Measurements from ENCODE around the gene SPON1.
"Not testable (repeated sequence)": the region's sequence is repeated elsewhere in the genome, so short reads cannot be mapped to it uniquely, and the experiment has no call there.

SPON1 gene

DNA sequence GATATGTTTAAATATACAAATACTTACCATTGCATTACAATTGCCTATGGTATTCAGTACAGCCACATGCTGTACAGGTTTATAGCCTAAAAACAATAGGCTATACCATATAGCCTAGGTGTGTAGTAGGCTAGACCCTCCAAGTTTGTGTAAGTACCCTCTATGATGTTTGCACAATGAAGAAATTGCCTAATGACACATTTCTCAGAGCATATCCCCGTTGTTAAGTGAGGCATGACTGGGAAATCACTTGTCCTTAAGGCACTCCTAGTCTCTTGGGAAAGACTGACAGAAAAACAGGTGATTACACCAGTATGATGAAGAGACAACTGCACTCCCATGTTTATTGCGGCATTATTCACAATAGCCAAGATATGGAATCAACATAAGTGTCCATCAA, 187.2 kb downstream of the SPON1 start:
- Histone ChIP-seq H3K9me2 (ENCODE audit: low read depth, low read length) (no peaks in the 10 kb centered on the region), H3K79me2 (ENCODE audit: insufficient read depth, low read length) (no peaks in the 10 kb centered on the region), H3K9ac (ENCODE audit: low read length) (no peak overlapping the region), H3K27me3 (ENCODE audit: insufficient read depth, low read length) (no peaks in the 10 kb centered on the region), H3K4me2 (ENCODE audit: low read length) (no peak overlapping the region), H3K9me3 (ENCODE audit: low read length) (no peaks in the 10 kb centered on the region), H3K4me1 (ENCODE audit: insufficient read depth, low read length, severe bottlenecking) (no peaks in the 10 kb centered on the region), H3F3A (ENCODE audit: insufficient read depth, low read length) (no peaks in the 10 kb centered on the region), H3K27ac (ENCODE audit: low read depth, low read length, poor library complexity, severe bottlenecking) (no peak overlapping the region), H2AFZ (ENCODE audit: low read length) (no peak overlapping the region), H3K36me3 (ENCODE audit: insufficient read depth, low read length) (no peaks in the 10 kb centered on the region), H4K20me1 (ENCODE audit: insufficient read depth, low read length) (no peaks in the 10 kb centered on the region), H3K4me3 (ENCODE audit: low read depth, low read length, poor library complexity, severe bottlenecking) (no peak overlapping the region)
- TF ChIP-seq, protein P1, sequence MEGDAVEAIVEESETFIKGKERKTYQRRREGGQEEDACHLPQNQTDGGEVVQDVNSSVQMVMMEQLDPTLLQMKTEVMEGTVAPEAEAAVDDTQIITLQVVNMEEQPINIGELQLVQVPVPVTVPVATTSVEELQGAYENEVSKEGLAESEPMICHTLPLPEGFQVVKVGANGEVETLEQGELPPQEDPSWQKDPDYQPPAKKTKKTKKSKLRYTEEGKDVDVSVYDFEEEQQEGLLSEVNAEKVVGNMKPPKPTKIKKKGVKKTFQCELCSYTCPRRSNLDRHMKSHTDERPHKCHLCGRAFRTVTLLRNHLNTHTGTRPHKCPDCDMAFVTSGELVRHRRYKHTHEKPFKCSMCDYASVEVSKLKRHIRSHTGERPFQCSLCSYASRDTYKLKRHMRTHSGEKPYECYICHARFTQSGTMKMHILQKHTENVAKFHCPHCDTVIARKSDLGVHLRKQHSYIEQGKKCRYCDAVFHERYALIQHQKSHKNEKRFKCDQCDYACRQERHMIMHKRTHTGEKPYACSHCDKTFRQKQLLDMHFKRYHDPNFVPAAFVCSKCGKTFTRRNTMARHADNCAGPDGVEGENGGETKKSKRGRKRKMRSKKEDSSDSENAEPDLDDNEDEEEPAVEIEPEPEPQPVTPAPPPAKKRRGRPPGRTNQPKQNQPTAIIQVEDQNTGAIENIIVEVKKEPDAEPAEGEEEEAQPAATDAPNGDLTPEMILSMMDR (IDR thresholded peaks at IDR 0.05; ENCODE audit: low read length), result no peak
- TF ChIP-seq EZH2 (IDR thresholded peaks at IDR 0.05; ENCODE audit: borderline replicate concordance, low read length), result no peak

DNA sequence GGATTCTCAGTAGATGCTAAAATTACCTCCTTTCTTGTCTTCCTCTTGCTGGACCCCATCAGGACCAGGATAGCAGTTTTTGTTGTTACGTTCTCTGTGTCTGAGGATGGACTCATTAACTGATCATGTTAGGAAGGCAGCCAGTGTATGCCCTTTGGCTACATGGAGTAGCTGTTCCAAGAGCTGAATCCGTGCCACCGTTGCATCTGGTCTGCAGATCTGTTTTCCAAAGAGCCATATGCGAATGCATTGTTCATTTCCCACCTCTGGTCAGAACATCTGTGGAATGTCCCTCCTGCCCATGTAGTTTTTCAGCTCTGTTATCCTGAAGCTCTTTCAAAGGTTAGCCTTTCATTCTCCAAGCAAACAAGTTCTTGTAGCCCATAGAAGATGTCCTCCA, 188.4 kb downstream of the SPON1 start:
- Histone ChIP-seq H3K4me3 (ENCODE audit: low read depth, low read length, poor library complexity, severe bottlenecking) (no peak overlapping the region), H3K27ac (ENCODE audit: low read depth, low read length, poor library complexity, severe bottlenecking) (no peak overlapping the region), H3K4me1 (ENCODE audit: insufficient read depth, low read length, severe bottlenecking) (no peaks in the 10 kb centered on the region), H2AFZ (ENCODE audit: low read length) (no peak overlapping the region), H3K9me2 (ENCODE audit: low read depth, low read length) (no peaks in the 10 kb centered on the region), H3K9me3 (ENCODE audit: low read length) (no peaks in the 10 kb centered on the region), H3K79me2 (ENCODE audit: insufficient read depth, low read length) (no peaks in the 10 kb centered on the region), H3K4me2 (ENCODE audit: low read length) (no peak overlapping the region), H3K27me3 (ENCODE audit: insufficient read depth, low read length) (no peaks in the 10 kb centered on the region), H3K9ac (ENCODE audit: low read length) (no peak overlapping the region), H3F3A (ENCODE audit: insufficient read depth, low read length) (no peaks in the 10 kb centered on the region), H3K36me3 (ENCODE audit: insufficient read depth, low read length) (no peaks in the 10 kb centered on the region), H4K20me1 (ENCODE audit: insufficient read depth, low read length) (no peaks in the 10 kb centered on the region)
- no peak for TF ChIP-seq EZH2 (IDR thresholded peaks at IDR 0.05; ENCODE audit: borderline replicate concordance, low read length)
- TF ChIP-seq, protein P1 (IDR thresholded peaks at IDR 0.05; ENCODE audit: low read length), result no peak

DNA sequence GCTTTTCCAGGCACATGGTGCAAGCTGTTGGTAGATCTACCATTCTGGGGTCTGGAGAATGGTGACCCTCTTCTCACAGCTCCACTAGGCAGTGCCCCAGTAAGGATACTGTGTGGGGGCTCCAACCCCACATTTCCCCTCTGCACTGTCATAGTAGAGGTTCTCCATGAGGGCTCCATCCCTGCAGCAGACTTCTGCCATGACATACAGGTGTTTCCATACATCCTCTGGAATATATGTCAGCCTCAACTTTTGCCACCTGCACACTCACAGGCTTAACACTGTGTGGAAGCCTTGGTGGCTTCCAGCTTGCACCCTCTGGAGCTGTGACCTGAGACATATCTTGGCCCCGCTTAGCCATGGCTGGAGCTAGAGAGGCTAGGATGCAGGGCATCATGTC, 191.6 kb downstream of the SPON1 start:
- H3F3A ChIP-seq (ENCODE audit: insufficient read depth, low read length); H3K9me2 ChIP-seq (ENCODE audit: low read depth, low read length); H3K27me3 ChIP-seq (ENCODE audit: insufficient read depth, low read length); H3K9ac ChIP-seq (ENCODE audit: low read length); H4K20me1 ChIP-seq (ENCODE audit: insufficient read depth, low read length); H3K4me3 ChIP-seq (ENCODE audit: low read depth, low read length, poor library complexity, severe bottlenecking); H2AFZ ChIP-seq (ENCODE audit: low read length); H3K36me3 ChIP-seq (ENCODE audit: insufficient read depth, low read length); H3K79me2 ChIP-seq (ENCODE audit: insufficient read depth, low read length); H3K27ac ChIP-seq (ENCODE audit: low read depth, low read length, poor library complexity, severe bottlenecking); H3K4me2 ChIP-seq (ENCODE audit: low read length); H3K9me3 ChIP-seq (ENCODE audit: low read length); H3K4me1 ChIP-seq (ENCODE audit: insufficient read depth, low read length, severe bottlenecking): not testable (repeated sequence)

DNA sequence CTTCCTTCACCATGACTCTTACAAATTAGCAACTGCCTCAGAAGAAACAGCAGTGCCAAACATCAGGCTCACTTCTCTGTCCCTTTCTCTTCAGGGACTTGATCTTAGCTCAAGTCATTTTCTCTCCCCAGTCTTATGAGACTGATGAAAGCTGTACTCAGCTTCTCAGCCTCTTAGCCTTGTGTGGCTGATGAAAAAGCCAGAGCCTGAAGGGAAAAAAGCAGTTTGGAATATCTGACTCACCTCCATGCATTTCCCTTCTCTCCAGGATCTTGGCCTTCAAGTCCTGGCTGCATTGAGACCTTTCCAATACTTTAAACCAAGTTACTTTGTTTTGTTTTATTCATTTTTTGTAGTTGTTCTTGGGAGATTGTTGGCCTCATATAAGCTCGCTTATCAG, 195.9 kb downstream of the SPON1 start:
- no peaks in the 10 kb centered on the region; the same call in 1 of the 2 replicates for H3K9me3 ChIP-seq (ENCODE audit: low read length)
- TF ChIP-seq, protein P1 (IDR thresholded peaks at IDR 0.05; ENCODE audit: low read length), result no peak
- TF ChIP-seq EZH2 (IDR thresholded peaks at IDR 0.05; ENCODE audit: borderline replicate concordance, low read length), result no peak
- no peak overlapping the region for H2AFZ ChIP-seq (ENCODE audit: low read length)
- H3K36me3 ChIP-seq (ENCODE audit: insufficient read depth, low read length), result no peaks in the 10 kb centered on the region
- no peak overlapping the region for H3K9ac ChIP-seq (ENCODE audit: low read length)
- no peaks in the 10 kb centered on the region for H3K27me3 ChIP-seq (ENCODE audit: insufficient read depth, low read length)
- no peak overlapping the region for H3K4me3 ChIP-seq (ENCODE audit: low read depth, low read length, poor library complexity, severe bottlenecking)
- no peaks in the 10 kb centered on the region for H3K79me2 ChIP-seq (ENCODE audit: insufficient read depth, low read length)
- H3K27ac ChIP-seq (ENCODE audit: low read depth, low read length, poor library complexity, severe bottlenecking), result no peak overlapping the region
- H3K4me2 ChIP-seq (ENCODE audit: low read length), result no peak overlapping the region
- H3K9me2 ChIP-seq (ENCODE audit: low read depth, low read length), result no peaks in the 10 kb centered on the region
- no peaks in the 10 kb centered on the region for H3F3A ChIP-seq (ENCODE audit: insufficient read depth, low read length)
- no peaks in the 10 kb centered on the region for H4K20me1 ChIP-seq (ENCODE audit: insufficient read depth, low read length)
- no peaks in the 10 kb centered on the region for H3K4me1 ChIP-seq (ENCODE audit: insufficient read depth, low read length, severe bottlenecking)

All from OCI-LY1 (cell line).